Muscle layer of duodenum (tissue), 2 donors: Measurements from ENCODE around the gene TFB1M.

Experiments used
- H3K27ac ChIP-seq: one replicate; pipeline ENCODE4 v1.7.0; 2013; ENCODE audit warnings: mild to moderate bottlenecking, low read length
- H3K27me3 ChIP-seq: one replicate; pipeline ENCODE4 v1.7.0; 2013; ENCODE audit warnings: low read depth, mild to moderate bottlenecking, control low read depth, low read length
- H3K36me3 ChIP-seq, 2 donors: one replicate each; pipeline ENCODE4 v1.7.0; 2013; ENCODE audit warnings: low read length in 2 of 2, control low read depth in 1 of 2, mild to moderate bottlenecking in 1 of 2; ENCODE audit not compliant: insufficient read depth in 2 of 2, control insufficient read depth in 1 of 2
- H3K4me1 ChIP-seq, 2 donors: one replicate each; pipeline ENCODE4 v1.7.0; 2013; ENCODE audit warnings: low read length in 2 of 2, mild to moderate bottlenecking in 2 of 2, control low read depth in 1 of 2, moderate library complexity in 1 of 2; ENCODE audit not compliant: insufficient read depth in 2 of 2, control insufficient read depth in 1 of 2
- H3K4me3 ChIP-seq, 2 donors: one replicate each; pipeline ENCODE4 v1.7.0; 2013; ENCODE audit warnings: low read length in 2 of 2, low read depth in 1 of 2, mild to moderate bottlenecking in 1 of 2
- H3K9me3 ChIP-seq, 2 donors: one replicate each; pipeline ENCODE4 v1.7.0; 2013; ENCODE audit warnings: low read length in 2 of 2, control low read depth in 1 of 2, mild to moderate bottlenecking in 1 of 2; ENCODE audit not compliant: control insufficient read depth in 1 of 2
- donor health status: healthy.

The TFB1M gene

GRCh38 chr6:155248008-155249001 lies 66.0 kb downstream of the TFB1M start:
- H3K27me3 ChIP-seq, result no peaks in the 10 kb centered on the region
- no peak overlapping the region for H3K4me3 ChIP-seq
- no peak overlapping the region for H3K27ac ChIP-seq
- no peaks in the 10 kb centered on the region for H3K9me3 ChIP-seq
- peaks cover 0 to 3% of the 10 kb centered on the region in 2 donors for H3K36me3 ChIP-seq
- peaks cover 0 to 7% of the 10 kb centered on the region in 2 donors for H3K4me1 ChIP-seq

GRCh38 chr6:155247618-155248007 lies 66.7 kb downstream of the TFB1M start:
- H3K4me1 ChIP-seq, result peaks cover 0 to 7% of the 10 kb centered on the region in 2 donors
- no peaks in the 10 kb centered on the region for H3K9me3 ChIP-seq
- no peak overlapping the region for H3K4me3 ChIP-seq
- H3K36me3 ChIP-seq, result no peaks in the 10 kb centered on the region
- no peaks in the 10 kb centered on the region for H3K27me3 ChIP-seq
- H3K27ac ChIP-seq, result no peak overlapping the region

GRCh38 chr6:155246825-155247224 lies 67.5 kb downstream of the TFB1M start:
- H3K4me3 ChIP-seq, result no peak overlapping the region
- no peaks in the 10 kb centered on the region for H3K27me3 ChIP-seq
- peaks cover under 1 to 7% of the 10 kb centered on the region in 2 donors for H3K4me1 ChIP-seq
- H3K9me3 ChIP-seq, result no peaks in the 10 kb centered on the region
- H3K27ac ChIP-seq, result no peak overlapping the region
- H3K36me3 ChIP-seq, result no peaks in the 10 kb centered on the region

- Histone ChIP-seq H3K27me3 (no peaks in the 10 kb centered on the region), H3K4me1 (peaks cover 5 to 7% of the 10 kb centered on the region in 2 donors), H3K9me3 (no peaks in the 10 kb centered on the region), H3K36me3 (no peaks in the 10 kb centered on the region), H3K27ac (no peak overlapping the region), H3K4me3 (no peak overlapping the region)
Measured at GRCh38 chr6:155245831-155246230, 68.5 kb downstream of the TFB1M start.

- peaks cover 5 to 7% of the 10 kb centered on the region in 2 donors for H3K4me1 ChIP-seq
- no peaks in the 10 kb centered on the region for H3K9me3 ChIP-seq
- H3K27ac ChIP-seq, result no peak overlapping the region
Measured at GRCh38 chr6:155245193-155245592, 69.1 kb downstream of the TFB1M start.

GRCh38 chr6:155244434-155244833 lies 69.8 kb downstream of the TFB1M start:
- no peak overlapping the region for H3K27ac ChIP-seq
- peaks cover 5 to 7% of the 10 kb centered on the region in 2 donors for H3K4me1 ChIP-seq
- H3K4me3 ChIP-seq, result no peak overlapping the region
- no peaks in the 10 kb centered on the region for H3K27me3 ChIP-seq
- H3K36me3 ChIP-seq, result no peaks in the 10 kb centered on the region
- no peaks in the 10 kb centered on the region for H3K9me3 ChIP-seq

More at GRCh38 chr6:155245193-155245592, 69.1 kb downstream of the TFB1M start:
- H3K36me3 ChIP-seq, result no peaks in the 10 kb centered on the region
- H3K4me3 ChIP-seq, result no peak overlapping the region
- no peaks in the 10 kb centered on the region for H3K27me3 ChIP-seq

- no peak overlapping the region for H3K4me3 ChIP-seq
- no peaks in the 10 kb centered on the region for H3K36me3 ChIP-seq
- H3K9me3 ChIP-seq, result no peaks in the 10 kb centered on the region
- peaks cover 0 to 5% of the 10 kb centered on the region in 2 donors for H3K4me1 ChIP-seq
- no peak overlapping the region for H3K27ac ChIP-seq
- no peaks in the 10 kb centered on the region for H3K27me3 ChIP-seq
Measured at GRCh38 chr6:155241966-155242365, 72.3 kb downstream of the TFB1M start.

- peaks cover 0 to 5% of the 10 kb centered on the region in 2 donors for H3K4me1 ChIP-seq
- no peak overlapping the region for H3K27ac ChIP-seq
- no peaks in the 10 kb centered on the region for H3K9me3 ChIP-seq
- no peaks in the 10 kb centered on the region for H3K36me3 ChIP-seq
- no peaks in the 10 kb centered on the region for H3K27me3 ChIP-seq
- no peak overlapping the region for H3K4me3 ChIP-seq
Measured at GRCh38 chr6:155240905-155241600, 73.2 kb downstream of the TFB1M start.

GRCh38 chr6:155237613-155238012 lies 76.7 kb downstream of the TFB1M start:
- H3K4me1 ChIP-seq, result peaks cover 5 to 10% of the 10 kb centered on the region in 2 donors
- H3K9me3 ChIP-seq, result no peaks in the 10 kb centered on the region
- no peak overlapping the region for H3K4me3 ChIP-seq

GRCh38 chr6:155235087-155235486 lies 79.2 kb downstream of the TFB1M start:
- Histone ChIP-seq H3K4me3 (no peak overlapping the region), H3K27me3 (no peaks in the 10 kb centered on the region), H3K9me3 (no peaks in the 10 kb centered on the region), H3K36me3 (no peaks in the 10 kb centered on the region), H3K27ac (no peak overlapping the region), H3K4me1 (peaks cover 0 to 10% of the 10 kb centered on the region in 2 donors)

More at GRCh38 chr6:155237613-155238012, 76.7 kb downstream of the TFB1M start:
- Histone ChIP-seq H3K36me3 (no peaks in the 10 kb centered on the region), H3K27ac (no peak overlapping the region), H3K27me3 (no peaks in the 10 kb centered on the region)

GRCh38 chr6:155234687-155235086 lies 79.6 kb downstream of the TFB1M start:
- Histone ChIP-seq H3K36me3 (no peaks in the 10 kb centered on the region), H3K4me1 (peaks cover 0 to 10% of the 10 kb centered on the region in 2 donors), H3K4me3 (no peak overlapping the region), H3K9me3 (no peaks in the 10 kb centered on the region), H3K27me3 (no peaks in the 10 kb centered on the region), H3K27ac (no peak overlapping the region)
